ENCODE data around the gene QKI. TPM values are rescaled to one million over a fixed set of nuclear protein-coding genes. Genes with fewer than 3 reads are reported as not detected.

QKI gene
- total RNA-seq, 1 experiment from 2014 or later: 125 TPM

- DNase-seq (ENCODE audit: low read depth): no peak
These were observed 23.7 kb upstream of the QKI start for GRCh38 chr6:163390770-163391169.

GRCh38 chr6:163391985-163392384 lies 22.5 kb upstream of the QKI start:
- DNase-seq (ENCODE audit: low read depth): no peak

GRCh38 chr6:163392533-163392932 lies 22.0 kb upstream of the QKI start:
- no peak for DNase-seq (ENCODE audit: low read depth)

DNA sequence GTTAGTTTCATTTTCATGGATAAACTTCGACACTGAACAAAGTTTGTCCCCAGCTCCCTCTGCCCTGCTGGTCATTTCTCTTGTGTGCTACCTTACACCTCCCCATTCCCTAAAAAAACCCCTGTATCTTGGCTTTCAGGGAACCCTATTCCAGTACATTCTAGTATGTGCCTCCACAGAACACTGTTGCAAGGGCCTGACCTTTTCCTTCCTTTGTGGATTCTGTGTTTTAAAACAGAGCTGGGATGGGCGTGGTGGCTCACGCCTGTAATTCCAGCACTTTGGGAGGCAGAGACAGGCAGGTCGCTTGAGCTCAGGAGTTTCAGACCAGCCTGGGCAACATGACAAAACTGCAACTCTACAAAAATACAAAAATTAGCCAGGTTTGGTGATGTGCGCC lies 20.6 kb upstream of the QKI start:
- no peak for DNase-seq (ENCODE audit: low read depth)

- no peak for DNase-seq (ENCODE audit: low read depth)
These were observed 19.9 kb upstream of the QKI start for GRCh38 chr6:163394659-163395058.

GRCh38 chr6:163395122-163395830 lies 19.2 kb upstream of the QKI start:
- no peak for DNase-seq (ENCODE audit: low read depth)

GRCh38 chr6:163395831-163396185 lies 18.7 kb upstream of the QKI start:
- no peak for DNase-seq (ENCODE audit: low read depth)

- no peak for DNase-seq (ENCODE audit: low read depth)
These were observed 17.2 kb upstream of the QKI start for GRCh38 chr6:163397326-163397725.

- no peak for DNase-seq (ENCODE audit: low read depth)
These were observed 16.4 kb upstream of the QKI start for GRCh38 chr6:163398115-163398514.

DNA sequence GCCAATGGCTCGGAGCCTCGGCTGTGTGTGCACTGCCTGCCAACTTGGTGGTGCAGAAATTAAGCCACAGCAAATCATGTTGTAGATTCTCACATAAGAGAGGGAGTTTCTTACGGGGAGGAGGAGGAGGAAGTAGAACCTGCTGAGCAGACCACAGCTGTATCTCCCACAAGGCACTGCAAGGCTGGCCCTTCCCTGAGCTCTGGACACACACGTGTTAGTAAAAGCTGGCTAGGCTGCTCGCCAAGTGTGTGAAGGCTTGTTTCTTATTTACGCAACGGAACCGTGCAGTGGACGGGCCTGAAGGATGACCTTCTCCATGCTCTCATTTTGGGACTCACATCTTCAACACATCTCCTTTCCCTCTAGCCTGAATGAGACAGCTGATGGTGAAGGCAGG lies 15.7 kb upstream of the QKI start:
- DNase-seq (ENCODE audit: low read depth): no peak

DNA sequence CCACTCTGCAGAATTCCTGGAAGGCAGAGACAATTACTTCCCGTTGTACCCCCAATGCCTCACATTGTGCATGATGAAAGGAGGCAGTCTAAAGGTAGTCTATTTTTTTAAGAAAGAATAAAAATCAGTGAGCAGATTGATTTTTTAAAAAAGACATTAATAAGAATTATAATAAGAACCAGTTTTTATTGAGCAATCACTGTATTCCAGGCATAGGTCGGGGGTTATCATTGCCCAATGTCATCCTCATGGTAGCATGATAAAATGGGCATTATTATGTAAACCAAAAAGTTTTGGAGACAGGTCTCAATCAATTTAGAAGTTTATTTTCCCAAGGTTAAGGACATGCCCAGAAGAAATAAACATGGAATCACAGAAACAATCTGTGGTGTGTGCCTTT lies 14.0 kb upstream of the QKI start:
- DNase-seq (ENCODE audit: low read depth): no peak

- no peak for DNase-seq (ENCODE audit: low read depth)
These were observed 13.3 kb upstream of the QKI start for GRCh38 chr6:163401039-163401885.

DNA sequence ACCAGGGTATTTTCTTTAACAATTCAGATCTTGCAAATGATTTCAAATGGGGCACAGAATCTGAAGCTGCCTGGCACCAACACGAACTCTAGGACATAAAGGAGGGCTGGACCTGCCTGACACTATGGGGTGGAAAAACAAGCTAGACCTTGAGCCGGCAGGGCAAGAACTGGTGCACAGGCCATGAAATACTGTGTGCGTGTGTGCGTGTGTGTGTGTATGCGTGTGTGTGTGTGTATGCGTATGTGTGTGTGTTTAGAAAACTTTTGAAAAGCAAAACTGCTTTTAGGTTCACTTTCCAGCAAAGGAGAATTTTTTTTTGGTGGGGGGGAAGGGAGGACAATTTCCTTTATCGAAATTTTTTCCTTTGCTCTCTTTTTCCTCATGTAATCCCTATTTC lies 11.9 kb upstream of the QKI start:
- DNase-seq (ENCODE audit: low read depth): no peak

GRCh38 chr6:163404825-163405265 lies 9.7 kb upstream of the QKI start:
- no peak for DNase-seq (ENCODE audit: low read depth)

GRCh38 chr6:163405412-163406309 lies 8.9 kb upstream of the QKI start:
- DNase-seq (ENCODE audit: low read depth): no peak

DNA sequence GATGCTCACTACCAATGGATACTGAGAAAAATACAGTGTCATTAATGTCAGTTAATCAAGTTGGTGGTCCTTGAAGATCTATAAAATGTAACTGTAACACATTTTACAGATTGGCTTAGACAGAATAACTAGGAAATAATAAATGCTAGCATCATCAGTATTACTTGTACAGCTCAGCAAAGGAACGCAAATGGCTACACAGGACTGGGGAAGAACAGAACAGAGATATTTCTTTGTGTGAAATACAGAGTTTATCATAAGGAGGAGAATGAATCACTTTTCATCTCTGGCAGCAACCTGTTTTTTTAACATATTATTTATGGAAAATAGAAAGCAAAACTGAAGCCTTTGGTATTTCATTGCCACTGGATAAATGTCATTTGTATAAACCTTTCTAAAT lies 8.2 kb upstream of the QKI start:
- no peak for DNase-seq (ENCODE audit: low read depth)

- DNase-seq (ENCODE audit: low read depth): no peak
These were observed 7.7 kb upstream of the QKI start for GRCh38 chr6:163406830-163407229.

DNA sequence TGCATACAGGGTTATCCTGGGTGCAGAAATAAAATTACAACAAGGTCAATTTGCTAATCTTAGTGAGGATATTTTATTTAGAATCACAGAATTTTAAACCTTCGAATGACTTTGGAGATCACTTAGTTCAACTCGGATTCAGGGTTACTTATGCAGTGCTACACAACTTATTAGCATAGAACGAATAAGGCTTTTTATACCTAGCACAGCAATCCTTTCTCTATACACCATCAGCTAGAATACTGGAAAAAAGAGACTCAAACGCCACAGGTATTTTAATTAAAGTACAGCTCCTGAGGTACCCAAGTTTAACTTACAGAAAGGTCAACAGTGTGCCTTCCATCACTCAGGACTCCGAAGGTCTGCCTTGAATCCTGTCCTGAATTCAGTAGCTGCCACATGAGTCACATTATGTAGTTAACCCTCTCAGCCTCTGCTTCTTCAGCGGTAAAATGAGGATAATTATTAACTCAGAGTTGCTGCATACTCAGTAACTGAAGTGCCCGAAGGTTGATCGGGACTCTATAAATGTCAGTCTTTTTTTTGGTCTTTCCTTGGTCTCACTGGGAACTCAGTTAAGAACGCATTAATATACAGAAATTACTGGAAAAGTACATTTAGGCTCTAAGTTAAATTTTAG lies 6.0 kb upstream of the QKI start:
- DNase-seq (ENCODE audit: low read depth): no peak

DNA sequence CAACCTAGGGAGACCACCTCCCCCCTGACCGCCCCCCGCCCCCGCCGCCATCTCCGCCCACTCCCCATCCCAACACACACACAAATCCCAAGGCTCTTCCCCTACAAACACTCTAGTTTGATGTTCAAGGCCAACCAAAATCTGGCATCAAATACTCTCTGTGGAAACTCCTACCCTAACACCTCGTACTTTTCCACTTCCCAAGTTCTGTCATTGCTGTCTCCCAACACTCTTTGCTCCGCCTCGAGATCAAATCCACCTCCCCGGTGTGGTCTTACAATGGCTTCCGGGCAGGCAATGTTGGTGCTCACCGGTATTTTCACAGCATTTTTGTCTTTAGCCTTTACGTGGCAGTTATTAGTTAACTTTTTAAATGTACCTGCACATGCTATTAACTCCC lies 4.8 kb upstream of the QKI start:
- DNase-seq (ENCODE audit: low read depth): no peak

GRCh38 chr6:163412341-163412740 lies 2.2 kb upstream of the QKI start:
- DNase-seq (ENCODE audit: low read depth): no peak

DNA sequence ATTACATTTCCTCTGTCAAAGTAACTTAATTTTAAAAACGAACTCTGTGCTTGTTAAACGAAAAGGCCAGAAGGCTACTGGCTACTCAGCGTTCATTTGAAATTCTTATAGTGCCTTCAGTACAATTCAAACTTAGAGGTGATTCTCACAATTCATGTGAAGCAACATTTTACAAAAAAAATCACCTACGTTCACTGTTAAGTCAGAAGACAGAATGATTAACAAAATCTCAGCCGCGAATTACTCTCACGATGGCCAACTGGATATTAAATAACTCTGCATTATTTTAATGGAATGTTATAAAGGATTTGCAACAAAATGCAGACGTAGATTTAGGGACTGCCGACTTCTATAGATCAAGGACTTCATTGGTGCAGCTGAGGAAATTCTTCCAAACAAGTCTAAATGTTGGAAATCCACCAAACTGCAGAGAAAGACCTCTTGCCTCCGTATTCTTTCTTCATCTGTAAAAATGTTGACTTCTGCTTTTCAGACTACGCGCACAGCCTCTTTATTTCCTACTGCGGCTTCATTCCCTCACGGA lies 1.6 kb upstream of the QKI start:
- no peak for DNase-seq (ENCODE audit: low read depth)

All from HT1080 (cell line).